Transverse colon (tissue), 3 donors: ENCODE results near the gene BTD.
A peak's percentile ranks its signal among the peaks of the same experiment; 100 is the strongest.

ENCODE experiments used
- CTCF ChIP-seq, 5 experiments: fragments of 200-600 bp in 3 of 5; fragments of 450-650 bp in 2 of 5; sonication (generic) in 3 of 5; IDR thresholded peaks; 1 replicate in 2 of 5; 2 replicates in 3 of 5; pipeline ENCODE4 v1.5.1; 2016 to 2017; ENCODE audit warnings: antibody characterized with exemption in 5 of 5, inconsistent platforms in 3 of 5, mild to moderate bottlenecking in 2 of 5, moderate library complexity in 1 of 5
- POLR2A ChIP-seq: fragments of 450-650 bp; IDR thresholded peaks from one replicate; pipeline ENCODE4 v1.6.1; 2016; ENCODE audit warnings: antibody characterized with exemption, mild to moderate bottlenecking, moderate library complexity

- TF ChIP-seq POLR2A = peak; percentile 77
- TF ChIP-seq CTCF (IDR thresholded peaks at IDR 0.05) = peak in 4 of 5 experiments; percentile 11 to 65 (median 38)
Observed at GRCh38 chr3:15601399-15602145, at the start of gene BTD, which contains the start of gene HACL1.
